Cardiac fibroblast (primary cell): ENCODE results near the gene S100PBP.
A peak's percentile ranks its signal among the peaks of the same experiment; 100 is the strongest.

Experiments used
- DNase-seq, 2 donors: peaks; one replicate each; pipeline versions ENCODE4 v3.0.0 to v3.0.0-alpha.2; 2010; ENCODE audit warnings: low read depth in 2 of 2
- H3K4me3 ChIP-seq, 2 donors: replicated peaks in 1 of 2; 1 replicate in 1 of 2; 2 replicates in 1 of 2; pipeline ENCODE4 v1.5.1; 2011; ENCODE audit warnings: low read depth in 2 of 2, low read length in 2 of 2, mild to moderate bottlenecking in 2 of 2, moderate library complexity in 1 of 2
- TF ChIP-seq, protein P1 (sequence below): IDR thresholded peaks from one replicate; pipeline ENCODE4 v1.5.1; 2011; ENCODE audit warnings: low read depth, mild to moderate bottlenecking, low read length, inconsistent platforms

The S100PBP gene

DNA sequence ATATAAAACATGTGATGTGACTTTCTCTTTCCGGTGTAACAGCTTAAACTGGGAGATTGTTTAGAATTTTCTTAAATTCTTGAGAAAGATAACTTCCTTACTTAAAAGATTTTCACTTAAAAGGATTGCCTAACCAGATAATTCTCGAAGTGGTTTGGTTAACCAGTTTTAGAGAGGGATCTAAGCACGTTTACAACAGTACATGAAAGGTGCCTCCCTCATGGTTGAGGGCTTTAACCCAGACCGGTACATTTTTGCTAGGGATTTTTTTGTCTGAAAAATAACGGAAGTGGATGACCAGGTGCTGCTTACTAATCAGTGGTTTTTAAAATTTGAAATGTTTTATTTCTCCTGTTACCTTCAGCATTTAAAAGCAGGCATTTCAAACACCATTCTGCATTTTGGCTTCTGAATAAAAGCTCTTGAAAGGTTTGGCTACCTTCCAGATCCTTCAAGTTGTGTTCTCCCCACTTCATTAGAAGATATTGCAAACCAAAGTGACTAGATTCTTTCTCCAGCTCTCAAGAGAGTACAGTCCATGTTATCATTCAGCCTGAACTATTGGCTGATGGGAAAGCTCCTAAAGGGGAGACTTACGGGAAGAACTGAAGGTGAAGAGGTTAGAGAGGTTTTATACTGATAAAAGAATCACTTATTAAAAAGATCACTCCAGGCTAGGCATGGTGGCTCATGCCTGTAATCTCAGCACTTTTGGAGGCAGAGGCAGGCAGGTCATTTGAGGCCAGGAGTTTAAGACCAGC lies 12.8 kb downstream of the S100PBP start:
- DNase-seq, result peak in 1 of 2 donors; percentile 8
- H3K4me3 ChIP-seq, result no peak overlapping the region
- TF ChIP-seq, protein P1, sequence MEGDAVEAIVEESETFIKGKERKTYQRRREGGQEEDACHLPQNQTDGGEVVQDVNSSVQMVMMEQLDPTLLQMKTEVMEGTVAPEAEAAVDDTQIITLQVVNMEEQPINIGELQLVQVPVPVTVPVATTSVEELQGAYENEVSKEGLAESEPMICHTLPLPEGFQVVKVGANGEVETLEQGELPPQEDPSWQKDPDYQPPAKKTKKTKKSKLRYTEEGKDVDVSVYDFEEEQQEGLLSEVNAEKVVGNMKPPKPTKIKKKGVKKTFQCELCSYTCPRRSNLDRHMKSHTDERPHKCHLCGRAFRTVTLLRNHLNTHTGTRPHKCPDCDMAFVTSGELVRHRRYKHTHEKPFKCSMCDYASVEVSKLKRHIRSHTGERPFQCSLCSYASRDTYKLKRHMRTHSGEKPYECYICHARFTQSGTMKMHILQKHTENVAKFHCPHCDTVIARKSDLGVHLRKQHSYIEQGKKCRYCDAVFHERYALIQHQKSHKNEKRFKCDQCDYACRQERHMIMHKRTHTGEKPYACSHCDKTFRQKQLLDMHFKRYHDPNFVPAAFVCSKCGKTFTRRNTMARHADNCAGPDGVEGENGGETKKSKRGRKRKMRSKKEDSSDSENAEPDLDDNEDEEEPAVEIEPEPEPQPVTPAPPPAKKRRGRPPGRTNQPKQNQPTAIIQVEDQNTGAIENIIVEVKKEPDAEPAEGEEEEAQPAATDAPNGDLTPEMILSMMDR, result no peak

DNA sequence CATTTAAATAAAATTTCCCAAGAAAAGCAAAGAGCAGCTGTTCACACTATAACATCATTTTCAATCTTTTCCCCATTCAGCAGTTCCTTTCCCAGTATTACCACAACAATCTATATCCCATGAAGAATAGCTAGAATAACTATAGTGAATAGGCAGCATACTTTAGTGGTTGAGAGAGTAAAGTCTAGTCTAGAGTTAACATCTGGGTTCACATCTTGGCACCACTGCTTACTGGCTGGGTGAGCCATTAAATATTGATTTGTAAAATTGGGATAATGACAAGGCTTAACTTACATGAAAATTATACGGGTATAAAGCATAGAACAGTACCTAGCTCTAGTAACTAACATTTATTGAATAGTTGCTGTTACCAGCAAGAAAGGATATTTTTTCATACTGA lies 14.4 kb downstream of the S100PBP start:
- no peak overlapping the region for H3K4me3 ChIP-seq
- DNase-seq, result no peak
- TF ChIP-seq, protein P1, result no peak

DNA sequence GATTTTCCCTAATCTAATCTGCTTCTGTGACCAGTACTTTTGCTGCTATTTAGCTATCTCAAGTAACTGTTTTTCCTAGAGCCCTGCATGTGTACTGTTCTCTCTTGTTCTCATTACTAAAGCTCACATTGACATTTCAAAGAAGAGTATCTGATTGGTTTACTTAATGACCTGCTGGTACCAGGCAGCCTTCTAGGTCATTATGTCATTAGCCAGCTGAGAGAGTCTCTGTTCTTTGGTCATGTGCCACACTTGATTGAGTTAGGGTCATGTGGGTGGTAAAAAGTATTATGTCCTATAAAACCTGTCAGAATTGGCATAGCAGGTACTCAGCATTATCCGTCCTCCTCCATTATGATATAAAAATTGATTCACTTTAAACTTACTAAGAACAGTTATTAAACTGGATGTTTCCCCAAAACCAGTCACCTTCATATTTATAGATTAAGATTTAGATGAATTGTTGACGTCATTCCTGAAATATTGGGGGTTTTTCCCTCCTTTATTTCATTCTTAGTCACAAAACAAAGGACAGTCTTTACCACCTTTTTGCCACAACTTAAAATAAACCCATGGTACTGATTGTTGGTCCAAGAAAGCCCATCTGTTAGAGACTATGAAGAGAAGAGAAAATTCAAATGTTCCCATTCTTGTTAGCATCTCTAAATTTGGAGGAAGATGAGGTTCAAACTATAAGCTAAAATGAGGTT lies 31.1 kb downstream of the S100PBP start:
- no peak overlapping the region for H3K4me3 ChIP-seq
- TF ChIP-seq, protein P1, result no peak
- no peak for DNase-seq

DNA sequence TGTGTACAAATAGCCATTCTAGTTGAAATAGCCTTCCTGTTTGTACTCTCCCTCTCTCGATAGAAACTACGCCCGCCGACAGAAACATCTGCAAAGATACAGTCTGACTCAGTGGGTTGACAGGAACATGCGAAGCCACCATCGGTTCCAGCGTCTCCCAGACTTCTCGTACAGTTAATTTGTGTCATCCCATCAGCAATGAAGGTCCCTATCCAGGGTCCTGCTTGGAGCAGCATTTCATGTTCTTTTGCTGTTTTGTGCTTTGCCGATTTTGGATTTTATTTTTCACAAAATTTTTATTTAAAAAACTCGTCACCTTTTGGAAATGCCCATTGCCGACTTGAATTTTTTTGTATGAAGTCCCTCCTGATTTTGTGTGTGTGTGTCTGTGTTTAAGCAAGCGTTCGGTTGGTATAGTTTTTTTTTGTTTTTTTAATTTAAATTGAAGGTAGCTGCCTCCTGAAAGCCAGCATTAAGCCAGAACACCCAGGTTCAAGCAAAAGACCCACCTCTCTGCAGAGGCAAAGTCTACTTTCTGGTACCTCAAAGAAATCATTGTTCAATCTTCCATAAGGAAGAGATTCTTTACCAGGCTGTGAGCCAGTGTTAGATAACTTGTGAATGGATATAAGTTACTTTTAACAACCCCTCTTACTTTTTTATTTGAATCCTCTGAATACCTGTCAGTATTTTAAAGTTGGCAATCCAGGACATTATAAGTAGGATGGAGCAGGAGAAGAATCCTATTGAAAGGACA lies 38.6 kb downstream of the S100PBP start:
- DNase-seq, result no peak
- TF ChIP-seq, protein P1, result no peak
- H3K4me3 ChIP-seq, result no peak overlapping the region

DNA sequence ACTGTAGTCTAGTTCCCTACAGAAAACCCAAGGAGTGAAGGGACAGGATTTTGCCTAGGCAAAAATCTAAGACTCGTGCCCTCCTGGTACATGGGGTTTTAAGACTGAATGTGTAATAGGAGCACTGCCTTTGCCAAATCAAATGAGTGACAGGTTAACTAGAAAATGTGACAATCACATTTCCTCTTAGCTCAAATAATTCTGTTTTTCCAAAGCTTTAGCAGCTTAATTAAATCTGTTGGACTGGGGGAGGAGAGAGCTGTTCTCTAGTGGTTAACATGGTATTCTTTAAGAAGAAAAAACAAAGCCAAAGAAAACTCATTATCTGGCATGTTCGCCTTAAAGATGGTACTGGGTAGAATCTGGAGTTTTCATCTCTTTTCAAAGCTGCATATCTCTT lies 40.7 kb downstream of the S100PBP start:
- H3K4me3 ChIP-seq, result no peak overlapping the region
- TF ChIP-seq, protein P1, result no peak
- no peak for DNase-seq

DNA sequence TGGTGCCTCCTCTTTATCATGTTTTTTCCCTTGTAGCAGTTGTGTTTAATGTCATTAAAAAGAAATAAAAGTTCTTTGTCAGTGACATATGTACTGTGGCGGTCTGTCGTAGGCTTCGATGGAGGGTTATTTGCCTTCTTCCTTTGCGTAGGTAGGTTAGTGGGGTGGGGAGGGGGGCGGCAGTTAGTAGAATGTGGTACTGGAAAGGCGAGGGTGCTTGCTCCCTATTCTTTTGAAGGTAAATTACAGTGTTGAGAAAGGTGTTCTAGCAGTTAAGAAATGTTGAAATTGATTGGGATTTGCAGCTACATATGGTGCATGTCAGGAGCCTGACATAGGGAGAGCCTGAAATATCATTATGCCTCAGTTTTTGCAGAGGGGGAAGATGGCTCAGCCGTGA lies 41.3 kb downstream of the S100PBP start:
- TF ChIP-seq, protein P1, result no peak
- no peak for DNase-seq
- no peak overlapping the region for H3K4me3 ChIP-seq
